Adrenal gland (tissue), 12 donors: ENCODE measurements around the gene KCNJ15. TPM values are rescaled to one million over a fixed set of nuclear protein-coding genes. Genes with fewer than 3 reads are reported as not detected.

Experiments used
- DNase-seq, 7 donors: peaks; one replicate each; pipeline ENCODE4 v3.0.0-alpha.2; 2019 to 2020
- H3K27ac ChIP-seq, 5 donors: fragments of 200-600 bp; sonication (generic) in 4 of 5; 1 replicate in 3 of 5; 2 replicates in 2 of 5; pipeline versions ENCODE4 v1.5.1 to v1.8.0; 2016 to 2020; ENCODE audit warnings: mild to moderate bottlenecking in 1 of 5
- H3K27me3 ChIP-seq: fragments of 200-600 bp; 2 replicates; pipeline ENCODE4 v1.8.0; 2021
- H3K36me3 ChIP-seq, 2 donors: fragments of 200-600 bp; replicated peaks in 1 of 2; 1 replicate in 1 of 2; 2 replicates in 1 of 2; pipeline versions ENCODE4 v1.5.1 to v1.8.0; 2018 to 2022
- H3K4me1 ChIP-seq, 2 donors: fragments of 200-600 bp; replicated peaks in 1 of 2; 1 replicate in 1 of 2; 2 replicates in 1 of 2; pipeline versions ENCODE4 v1.5.1 to v1.8.0; 2018 to 2021
- H3K4me3 ChIP-seq, 4 donors: fragments of 200-600 bp; sonication (generic) in 3 of 4; one replicate each; pipeline ENCODE4 v1.5.1; 2016 to 2018
- H3K9me3 ChIP-seq, 3 donors: fragments of 200-600 bp; sonication (generic) in 1 of 3; replicated peaks in 1 of 3; 1 replicate in 2 of 3; 2 replicates in 1 of 3; pipeline versions ENCODE4 v1.5.1 to v1.8.0; 2016 to 2021
- POLR2A ChIP-seq, 2 donors: fragments of 450-650 bp; IDR thresholded peaks; one replicate each; pipeline ENCODE4 v1.6.1; 2017; ENCODE audit warnings: antibody characterized with exemption in 2 of 2, mild to moderate bottlenecking in 2 of 2, moderate library complexity in 1 of 2
- WGBS, 4 donors: extraction: QIAGEN DNeasy Blood & Tissue Kit in 2 of 4; methylation state at CpG; one replicate each; pipeline versions ENCODE4 v1.1.5 to v1.1.7; 2013 to 2017; 5-methylcytosine and 5-hydroxymethylcytosine counted together
- intact Hi-C, 2 donors: fragments of 100-400 bp; cut with DNase I; formaldehyde crosslinking; loops; one replicate each; pipeline versions ENCODE4 v1.14.1 to v1.15.0; 2022 to 2023
- polyA plus RNA-seq, 3 donors: library from polyadenylated mRNA; stranded (reverse); fragments of 200-250 nt in 2 of 3; fragments of 350-450 nt in 1 of 3; fragmentation: Illumina TruSeq in 1 of 3; extraction: RNeasy Lipid Tissue Mini Kit (QIAGEN cat#74804) in 1 of 3; gene quantifications; one replicate each; pipeline ENCODE4 v1.2.3, GENCODE V29; 2013 to 2014
- total RNA-seq, 9 donors: library from RNA; depleted of rRNA in 4 of 9; stranded (reverse); fragments of >200 nt in 4 of 9; fragments of 120-200 nt in 1 of 9; fragmentation: NEBNext Ultra II Directional in 1 of 9; extraction: Animal tissue kit (Norgen Biotek cat#: 25700) in 1 of 9; gene quantifications; one replicate each; pipeline versions ENCODE4 v1.1.0 to v1.2.4, GENCODE V29; 2013 to 2023
- TF ChIP-seq, protein P1 (sequence below), 6 experiments: fragments of 450-650 bp in 4 of 6; fragments of 200-600 bp in 2 of 6; sonication (generic) in 1 of 6; IDR thresholded peaks; 1 replicate in 5 of 6; 2 replicates in 1 of 6; pipeline versions ENCODE4 v1.5.1 to v1.8.0; 2016 to 2021; ENCODE audit warnings: antibody characterized with exemption in 6 of 6, mild to moderate bottlenecking in 2 of 6, moderate library complexity in 1 of 6
- donor health status: healthy with polysubstance abuse.
- donor health status: Bipolar disorder and iron deficiency.
- donor health status: DM: yes; HTN: yes; CAD: no.
- donor health status: DM: no; HTN: no; CAD: no.
- donor health status: DM: no; HTN: no; CAD: no.
- donor health status: DM: yes; HTN: yes; CAD: no.

KCNJ15 gene
- total and polyA plus RNA-seq, 12 donors: 0.11 to 2.8 (median 0.45) TPM

DNA sequence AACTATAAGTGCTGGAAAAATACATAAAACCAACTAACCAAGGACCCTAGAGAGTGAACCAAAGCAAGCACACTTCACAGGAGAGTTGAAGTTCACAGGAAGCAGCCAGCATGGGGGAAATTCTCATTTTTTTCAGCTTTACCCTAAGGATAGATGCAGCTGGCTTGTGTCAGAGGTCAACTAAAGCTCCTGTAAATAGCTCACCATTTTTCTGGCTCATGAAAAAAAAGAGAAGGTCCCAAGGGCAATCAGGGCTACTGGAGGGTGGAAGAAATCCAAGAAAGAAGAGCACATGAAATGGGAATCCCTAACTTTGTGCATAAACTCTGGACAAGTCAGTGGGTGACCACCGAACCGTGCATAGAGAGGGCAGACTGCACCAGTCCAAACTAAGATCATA lies 58.3 kb downstream of the KCNJ15 start:
- no peak overlapping the region for H3K27ac ChIP-seq
- intact Hi-C loops: no loop called here
- H3K4me1 ChIP-seq: no peaks in the 10 kb centered on the region
- no peak overlapping the region for H3K4me3 ChIP-seq
- no peaks in the 10 kb centered on the region for H3K9me3 ChIP-seq
- H3K27me3 ChIP-seq: no peaks in the 10 kb centered on the region
- DNase-seq: no peak
- no peaks in the 10 kb centered on the region for H3K36me3 ChIP-seq
- WGBS, 4 donors: 58 to 91% (median 78%) methylated on average over 2 of the region's 2 CpGs
- no peak for TF ChIP-seq POLR2A (IDR thresholded peaks at IDR 0.05)
- TF ChIP-seq, protein P1, sequence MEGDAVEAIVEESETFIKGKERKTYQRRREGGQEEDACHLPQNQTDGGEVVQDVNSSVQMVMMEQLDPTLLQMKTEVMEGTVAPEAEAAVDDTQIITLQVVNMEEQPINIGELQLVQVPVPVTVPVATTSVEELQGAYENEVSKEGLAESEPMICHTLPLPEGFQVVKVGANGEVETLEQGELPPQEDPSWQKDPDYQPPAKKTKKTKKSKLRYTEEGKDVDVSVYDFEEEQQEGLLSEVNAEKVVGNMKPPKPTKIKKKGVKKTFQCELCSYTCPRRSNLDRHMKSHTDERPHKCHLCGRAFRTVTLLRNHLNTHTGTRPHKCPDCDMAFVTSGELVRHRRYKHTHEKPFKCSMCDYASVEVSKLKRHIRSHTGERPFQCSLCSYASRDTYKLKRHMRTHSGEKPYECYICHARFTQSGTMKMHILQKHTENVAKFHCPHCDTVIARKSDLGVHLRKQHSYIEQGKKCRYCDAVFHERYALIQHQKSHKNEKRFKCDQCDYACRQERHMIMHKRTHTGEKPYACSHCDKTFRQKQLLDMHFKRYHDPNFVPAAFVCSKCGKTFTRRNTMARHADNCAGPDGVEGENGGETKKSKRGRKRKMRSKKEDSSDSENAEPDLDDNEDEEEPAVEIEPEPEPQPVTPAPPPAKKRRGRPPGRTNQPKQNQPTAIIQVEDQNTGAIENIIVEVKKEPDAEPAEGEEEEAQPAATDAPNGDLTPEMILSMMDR (IDR thresholded peaks at IDR 0.05): no peak

DNA sequence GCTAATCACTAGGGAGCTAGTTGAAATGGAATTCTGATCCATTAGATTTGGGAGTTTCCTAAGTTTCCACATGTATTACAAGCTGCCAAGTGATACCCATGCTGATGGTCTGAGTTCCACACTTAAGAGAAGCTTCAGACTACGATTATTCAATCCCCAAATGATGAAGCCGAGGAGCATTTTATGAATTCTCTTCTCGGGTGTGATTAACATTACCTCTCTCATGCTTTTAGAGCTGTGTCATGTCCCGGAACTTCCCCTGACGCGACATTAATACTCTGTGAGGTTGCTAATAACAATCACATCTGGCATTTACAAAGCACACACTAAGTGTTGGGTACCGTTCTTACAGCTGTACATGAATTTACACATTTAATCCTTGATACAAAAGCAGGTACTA lies 63.0 kb downstream of the KCNJ15 start:
- Histone ChIP-seq H3K36me3 (no peaks in the 10 kb centered on the region), H3K4me3 (no peak overlapping the region), H3K27me3 (no peaks in the 10 kb centered on the region), H3K27ac (no peak overlapping the region), H3K9me3 (no peaks in the 10 kb centered on the region), H3K4me1 (no peaks in the 10 kb centered on the region)
- DNase-seq: no peak
- no peak for TF ChIP-seq POLR2A (IDR thresholded peaks at IDR 0.05)
- TF ChIP-seq, protein P1 (IDR thresholded peaks at IDR 0.05): no peak
- 84 to 90% (median 85%) methylated on average over 7 of the region's 7 CpGs for WGBS, 4 donors
- intact Hi-C loops: no loop called here

DNA sequence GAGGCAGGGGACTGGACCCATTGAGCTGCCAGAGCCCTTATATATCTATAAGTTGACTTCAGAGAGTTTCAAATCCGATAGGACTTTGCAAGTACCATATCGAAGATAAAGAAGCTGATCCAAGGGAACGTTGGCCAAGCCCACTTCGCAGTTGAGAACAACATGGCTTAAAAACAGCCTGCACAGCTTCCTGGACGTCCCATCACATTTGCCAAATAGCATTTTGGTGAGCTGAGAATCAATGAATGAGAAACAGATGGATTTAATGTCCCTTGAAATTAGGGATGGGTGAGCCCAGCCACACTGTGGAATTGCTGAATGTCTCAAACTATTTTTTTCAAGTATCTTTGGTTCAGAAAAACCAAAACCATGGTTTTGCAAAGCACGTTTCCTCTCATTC lies 64.8 kb downstream of the KCNJ15 start:
- Histone ChIP-seq H3K9me3 (no peaks in the 10 kb centered on the region), H3K4me1 (no peaks in the 10 kb centered on the region), H3K27ac (no peak overlapping the region), H3K36me3 (no peaks in the 10 kb centered on the region), H3K4me3 (no peak overlapping the region), H3K27me3 (no peaks in the 10 kb centered on the region)
- TF ChIP-seq POLR2A (IDR thresholded peaks at IDR 0.05): no peak
- TF ChIP-seq, protein P1 (IDR thresholded peaks at IDR 0.05): no peak
- 75 to 86% (median 83%) methylated on average over 6 of the region's 6 CpGs for WGBS, 4 donors
- DNase-seq: no peak
- intact Hi-C loops: no loop called here

DNA sequence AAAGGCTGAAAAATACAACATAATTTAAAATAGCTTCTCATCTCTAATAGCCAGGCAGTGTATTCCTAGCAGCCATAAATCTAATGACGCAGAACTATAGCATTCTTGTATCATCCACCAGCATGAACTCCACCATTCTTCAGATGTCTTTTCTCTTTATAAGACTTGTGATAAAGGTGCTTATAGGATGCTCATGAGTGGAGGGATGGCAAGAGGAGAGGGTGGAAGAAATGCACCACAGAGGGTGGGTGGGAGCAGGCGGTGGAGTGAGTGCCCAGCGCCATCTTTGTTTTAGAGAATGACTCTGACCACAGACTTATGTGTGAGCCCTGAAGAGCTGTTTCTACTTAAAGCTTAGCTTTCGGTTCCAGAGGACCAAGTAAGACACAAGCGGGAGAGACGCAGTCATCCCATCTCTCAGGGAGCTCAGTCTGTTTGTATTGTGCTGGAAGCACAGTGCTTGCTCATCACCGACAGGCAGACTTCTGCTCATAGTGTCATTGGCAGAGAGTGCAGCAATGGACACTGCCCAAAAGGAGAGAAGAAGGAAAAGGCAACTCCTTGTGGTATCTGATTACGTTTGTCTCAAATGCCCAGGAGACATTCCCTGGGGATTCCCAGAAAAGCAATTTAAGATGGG lies 65.6 kb downstream of the KCNJ15 start:
- no peaks in the 10 kb centered on the region for H3K27me3 ChIP-seq
- no peak for DNase-seq
- no peaks in the 10 kb centered on the region for H3K4me1 ChIP-seq
- no peak overlapping the region for H3K27ac ChIP-seq
- TF ChIP-seq, protein P1 (IDR thresholded peaks at IDR 0.05): no peak
- WGBS, 4 donors: 87 to 89% (median 88%) methylated on average over 8 of the region's 8 CpGs
- no peaks in the 10 kb centered on the region for H3K9me3 ChIP-seq
- H3K36me3 ChIP-seq: no peaks in the 10 kb centered on the region
- H3K4me3 ChIP-seq: no peak overlapping the region
- intact Hi-C loops: no loop called here
